Stomach (tissue), 19 donors: Measurements from ENCODE around the gene SENP6. TPM values are rescaled to one million over a fixed set of nuclear protein-coding genes. Genes with fewer than 3 reads are reported as not detected.

Experiments
- DNase-seq, 2 donors: peaks; one replicate each; pipeline versions ENCODE4 v3.0.0 to v3.0.0-alpha.2; 2013 to 2019
- H3K27ac ChIP-seq, 5 donors: fragments of 200-600 bp in 4 of 5; sonication (generic) in 4 of 5; one replicate each; pipeline ENCODE4 v1.5.1; 2013 to 2019; ENCODE audit warnings: mild to moderate bottlenecking in 1 of 5, moderate library complexity in 1 of 5
- H3K27me3 ChIP-seq, 3 donors: fragments of 200-600 bp; sonication (generic); one replicate each; pipeline ENCODE4 v1.5.1; 2017 to 2019; ENCODE audit warnings: mixed run types in 1 of 3
- H3K36me3 ChIP-seq, 4 donors: fragments of 200-600 bp; sonication (generic); 1 replicate in 3 of 4; 2 replicates in 1 of 4; pipeline ENCODE4 v1.5.1; 2016 to 2019
- H3K4me1 ChIP-seq, 4 donors: fragments of 200-600 bp; sonication (generic); one replicate each; pipeline ENCODE4 v1.5.1; 2016 to 2019
- H3K4me3 ChIP-seq, 4 donors: fragments of 200-600 bp; sonication (generic) in 3 of 4; one replicate each; pipeline ENCODE4 v1.5.1; 2016 to 2019; ENCODE audit warnings: mild to moderate bottlenecking in 1 of 4
- H3K9me3 ChIP-seq, 4 donors: fragments of 200-600 bp; sonication (generic); one replicate each; pipeline ENCODE4 v1.5.1; 2016 to 2019
- CTCF ChIP-seq, 7 experiments: fragments of 450-650 bp in 4 of 7; fragments of 200-600 bp in 3 of 7; sonication (generic) in 3 of 7; IDR thresholded peaks; one replicate each; pipeline ENCODE4 v1.5.1; 2016 to 2019; ENCODE audit warnings: antibody characterized with exemption in 7 of 7, control low read depth in 2 of 7, mild to moderate bottlenecking in 1 of 7
- EP300 ChIP-seq: sonication (generic); formaldehyde crosslinking; IDR thresholded peaks from one replicate; pipeline ENCODE4 v1.6.1; 2017; ENCODE audit warnings: antibody characterized with exemption
- POLR2A ChIP-seq, 4 donors: fragments of 450-650 bp; IDR thresholded peaks; one replicate each; pipeline ENCODE4 v1.6.1; 2016; ENCODE audit warnings: antibody characterized with exemption in 4 of 4, control low read depth in 2 of 4, mild to moderate bottlenecking in 1 of 4, moderate library complexity in 1 of 4
- POLR2AphosphoS5 ChIP-seq, 3 donors: sonication (generic); formaldehyde crosslinking; IDR thresholded peaks; one replicate each; pipeline ENCODE4 v1.6.1; 2016; ENCODE audit warnings: antibody characterized with exemption in 3 of 3
- WGBS, 5 donors: extraction: QIAGEN DNeasy Blood & Tissue Kit in 3 of 5; methylation state at CpG; one replicate each; pipeline versions ENCODE4 v1.1.5 to v1.1.7; 2013 to 2018; 5-methylcytosine and 5-hydroxymethylcytosine counted together
- intact Hi-C: fragments of 100-400 bp; cut with DNase I; formaldehyde crosslinking; loops from one replicate; pipeline ENCODE4 v1.15.1; 2023; ENCODE audit warnings: low total_unique reads
- long read RNA-seq, 10 donors: transcript quantifications; one replicate each; lab custom pipeline, GENCODE V29; 2026
- polyA plus RNA-seq, 3 donors: library from polyadenylated mRNA; stranded (reverse); fragments of 200-250 nt; gene quantifications; one replicate each; pipeline ENCODE4 v1.2.3, GENCODE V29; 2013
- total RNA-seq, 5 donors: library from RNA; depleted of rRNA; stranded (reverse); fragments of >200 nt; gene quantifications; one replicate each; pipeline versions ENCODE4 v1.1.0 to v1.2.3, GENCODE V29; 2014 to 2016
- donor health status: healthy with polysubstance abuse.
- donor health status: Bipolar disorder and iron deficiency.
- donor health status: healthy.

The SENP6 gene, protein sequence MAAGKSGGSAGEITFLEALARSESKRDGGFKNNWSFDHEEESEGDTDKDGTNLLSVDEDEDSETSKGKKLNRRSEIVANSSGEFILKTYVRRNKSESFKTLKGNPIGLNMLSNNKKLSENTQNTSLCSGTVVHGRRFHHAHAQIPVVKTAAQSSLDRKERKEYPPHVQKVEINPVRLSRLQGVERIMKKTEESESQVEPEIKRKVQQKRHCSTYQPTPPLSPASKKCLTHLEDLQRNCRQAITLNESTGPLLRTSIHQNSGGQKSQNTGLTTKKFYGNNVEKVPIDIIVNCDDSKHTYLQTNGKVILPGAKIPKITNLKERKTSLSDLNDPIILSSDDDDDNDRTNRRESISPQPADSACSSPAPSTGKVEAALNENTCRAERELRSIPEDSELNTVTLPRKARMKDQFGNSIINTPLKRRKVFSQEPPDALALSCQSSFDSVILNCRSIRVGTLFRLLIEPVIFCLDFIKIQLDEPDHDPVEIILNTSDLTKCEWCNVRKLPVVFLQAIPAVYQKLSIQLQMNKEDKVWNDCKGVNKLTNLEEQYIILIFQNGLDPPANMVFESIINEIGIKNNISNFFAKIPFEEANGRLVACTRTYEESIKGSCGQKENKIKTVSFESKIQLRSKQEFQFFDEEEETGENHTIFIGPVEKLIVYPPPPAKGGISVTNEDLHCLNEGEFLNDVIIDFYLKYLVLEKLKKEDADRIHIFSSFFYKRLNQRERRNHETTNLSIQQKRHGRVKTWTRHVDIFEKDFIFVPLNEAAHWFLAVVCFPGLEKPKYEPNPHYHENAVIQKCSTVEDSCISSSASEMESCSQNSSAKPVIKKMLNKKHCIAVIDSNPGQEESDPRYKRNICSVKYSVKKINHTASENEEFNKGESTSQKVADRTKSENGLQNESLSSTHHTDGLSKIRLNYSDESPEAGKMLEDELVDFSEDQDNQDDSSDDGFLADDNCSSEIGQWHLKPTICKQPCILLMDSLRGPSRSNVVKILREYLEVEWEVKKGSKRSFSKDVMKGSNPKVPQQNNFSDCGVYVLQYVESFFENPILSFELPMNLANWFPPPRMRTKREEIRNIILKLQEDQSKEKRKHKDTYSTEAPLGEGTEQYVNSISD
- total RNA-seq (100 to 1,000 TPM; 101 to 251 (median 168) TPM), polyA plus RNA-seq (10 to 100 TPM; 17.7 to 30.4 (median 23.8) TPM)
- long read RNA-seq, donor 1 = 0 reads
- long read RNA-seq, donor 2, full-length matches to known transcripts = 4 of 9 reads
- long read RNA-seq, donor 2, partial matches to known transcripts = 5 of 9 reads
- long read RNA-seq, donor 2, other reads (novel, unspliced or antisense) = 0 of 9 reads
- long read RNA-seq, donor 3, partial matches to known transcripts = 0 of 1 reads
- long read RNA-seq, donor 3, other reads (novel, unspliced or antisense) = 0 of 1 reads
- long read RNA-seq, donor 4 = 0 reads
- long read RNA-seq, donor 5, full-length matches to known transcripts = 3 of 3 reads
- long read RNA-seq, donor 5, partial matches to known transcripts = 0 of 3 reads
- long read RNA-seq, donor 5, other reads (novel, unspliced or antisense) = 0 of 3 reads
- long read RNA-seq, donor 6, full-length matches to known transcripts = 1 of 13 reads
- long read RNA-seq, donor 6, partial matches to known transcripts = 12 of 13 reads
- long read RNA-seq, donor 6, other reads (novel, unspliced or antisense) = 0 of 13 reads
- long read RNA-seq, donor 7, full-length matches to known transcripts = 2 of 9 reads
- long read RNA-seq, donor 7, partial matches to known transcripts = 7 of 9 reads
- long read RNA-seq, donor 7, other reads (novel, unspliced or antisense) = 0 of 9 reads
- long read RNA-seq, donor 8, full-length matches to known transcripts = 2 of 2 reads
- long read RNA-seq, donor 8, partial matches to known transcripts = 0 of 2 reads
- long read RNA-seq, donor 8, other reads (novel, unspliced or antisense) = 0 of 2 reads
- long read RNA-seq, donor 9, partial matches to known transcripts = 7 of 7 reads
- long read RNA-seq, donor 9, other reads (novel, unspliced or antisense) = 0 of 7 reads
- long read RNA-seq, donor 10 = 0 reads

DNA sequence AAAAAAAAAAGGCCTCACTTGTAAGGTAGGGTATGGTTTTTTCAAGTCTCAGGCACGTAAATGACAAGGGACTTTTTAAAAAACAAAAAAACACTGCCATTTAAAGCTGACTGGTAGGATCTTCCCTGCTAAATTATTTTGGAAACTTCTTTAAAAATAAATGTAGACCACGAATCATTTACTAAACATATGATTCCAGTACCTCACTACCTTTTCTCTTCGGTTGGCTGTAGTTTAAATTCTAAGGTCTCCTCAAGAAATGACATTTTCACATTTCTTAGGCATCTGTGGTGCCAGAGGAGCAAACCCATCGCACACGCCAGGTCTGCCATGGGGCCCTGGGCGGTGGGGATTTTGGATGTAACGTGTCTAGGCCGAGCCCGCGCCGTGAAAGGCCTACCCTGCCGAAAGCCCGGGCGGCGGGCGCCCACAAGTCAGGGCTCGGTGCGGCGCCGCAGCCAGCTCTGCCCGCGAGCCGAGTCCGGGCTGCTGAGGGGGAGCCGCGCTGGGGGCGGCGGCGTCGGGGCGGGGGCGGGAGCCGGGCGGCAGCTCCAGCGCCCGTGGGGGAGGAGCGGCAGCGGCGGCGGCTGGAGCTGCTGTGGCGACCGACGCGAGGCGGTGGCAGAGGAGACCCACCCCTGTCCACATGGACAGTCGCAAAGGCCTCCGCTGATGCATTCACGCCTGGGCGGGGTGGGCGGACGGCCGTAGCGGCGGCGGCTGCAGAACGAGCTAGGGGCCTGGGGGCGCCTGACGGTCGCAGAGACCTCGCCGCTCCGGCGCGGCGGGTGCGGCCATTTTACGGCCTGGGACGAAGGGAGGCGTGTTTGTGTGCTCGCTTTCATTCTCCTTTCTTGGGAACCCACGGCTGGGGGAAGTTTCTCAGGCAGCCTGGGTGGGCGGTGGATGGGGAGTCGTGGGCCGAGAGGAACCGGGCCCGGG is at the start of gene SENP6:
Gene SENP6, plus strand, starts transcription at position 577 of the 942 bp plus-strand sequence. CDS start 645 bp downstream, outside the sequence.
- peak within 1 kb of the TSS; percentile 95 to 99 (median 97) for H3K27ac ChIP-seq
- H3K36me3 ChIP-seq = no peaks in the 10 kb centered on the region
- no peaks in the 10 kb centered on the region for H3K27me3 ChIP-seq
- no peaks in the 10 kb centered on the region for H3K9me3 ChIP-seq
- intact Hi-C loops = no loop called here
- peaks cover 17 to 73% (median 46%) of the 10 kb centered on the region in 4 donors for H3K4me1 ChIP-seq
- peak within 1 kb of the TSS; percentile 71 to 85 (median 74) for H3K4me3 ChIP-seq
- WGBS, 5 donors = 0 to 1% (median 0%) methylated on average over 12 to 76 of the region's 76 CpGs
- TF ChIP-seq CTCF (IDR thresholded peaks at IDR 0.05) = no peak
- no peak for TF ChIP-seq EP300
- peak in 1 of 4 donors; percentile 11 for TF ChIP-seq POLR2A (IDR thresholded peaks at IDR 0.05)
- TF ChIP-seq POLR2AphosphoS5 (IDR thresholded peaks at IDR 0.05) = peak; percentile 50 to 90 (median 80)
- DNase-seq = peak; percentile 75 to 96

- TF ChIP-seq CTCF (IDR thresholded peaks at IDR 0.05) (no peak), POLR2A (IDR thresholded peaks at IDR 0.05) (no peak), EP300 (no peak), POLR2AphosphoS5 (IDR thresholded peaks at IDR 0.05) (no peak)
- H3K9me3 ChIP-seq = no peaks in the 10 kb centered on the region
- intact Hi-C loops = no loop called here
- no peaks in the 10 kb centered on the region for H3K4me1 ChIP-seq
- H3K36me3 ChIP-seq = no peaks in the 10 kb centered on the region
- WGBS, 5 donors = 54 to 73% (median 65%) methylated on average over 5 of the region's 5 CpGs
- DNase-seq = peak in 1 of 2 donors; percentile 2
- no peaks in the 10 kb centered on the region for H3K27me3 ChIP-seq
- no peak overlapping the region for H3K4me3 ChIP-seq
- no peak overlapping the region for H3K27ac ChIP-seq
Observed at GRCh38 chr6:75556240-75556639, 45.4 kb upstream of the SENP6 start.

GRCh38 chr6:75557068-75557467 is 44.6 kb upstream of the SENP6 start:
- H3K27me3 ChIP-seq = no peaks in the 10 kb centered on the region
- H3K36me3 ChIP-seq = no peaks in the 10 kb centered on the region
- no peak overlapping the region for H3K27ac ChIP-seq
- TF ChIP-seq POLR2A (IDR thresholded peaks at IDR 0.05) = no peak
- no peak for TF ChIP-seq POLR2AphosphoS5 (IDR thresholded peaks at IDR 0.05)
- no peak for TF ChIP-seq CTCF (IDR thresholded peaks at IDR 0.05)
- TF ChIP-seq EP300 = no peak
- intact Hi-C loops = no loop called here
- WGBS, 5 donors = 52 to 70% (median 63%) methylated on average over 1 of the region's 1 CpG
- H3K4me1 ChIP-seq = no peaks in the 10 kb centered on the region
- no peak for DNase-seq
- no peak overlapping the region for H3K4me3 ChIP-seq
- no peaks in the 10 kb centered on the region for H3K9me3 ChIP-seq
